Measurements from ENCODE around the gene FBXL12. TPM values are rescaled to one million over a fixed set of nuclear protein-coding genes. Genes with fewer than 3 reads are reported as not detected.

FBXL12 gene
- total RNA-seq, 4 donors from 2014 or later: 13.8 to 28.7 (median 23.5) TPM

DNA sequence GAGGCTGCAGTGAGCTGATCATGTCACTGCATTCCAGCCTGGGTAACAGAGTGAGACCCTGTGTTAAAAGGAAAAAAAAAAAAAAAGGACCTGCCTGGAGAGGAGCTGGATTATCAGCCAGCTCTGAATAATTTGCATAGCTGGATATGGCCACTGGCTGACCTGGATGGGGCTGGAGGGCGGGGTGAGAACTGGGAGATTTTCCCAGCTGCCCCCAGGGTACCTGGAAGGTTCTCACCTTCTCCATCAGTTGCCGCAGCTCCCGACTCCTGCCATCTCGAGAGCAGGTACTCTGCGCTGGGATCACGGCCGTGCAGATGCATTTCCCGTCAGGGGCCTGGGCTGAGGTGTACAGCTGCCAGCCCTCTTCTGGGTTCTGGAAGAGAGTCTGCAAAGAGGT is 41.5 kb upstream of the FBXL12 start:
- intact Hi-C loops (cut with DNase I; ENCODE audit: low total_unique reads): no loop called here
- TF ChIP-seq, protein P1, sequence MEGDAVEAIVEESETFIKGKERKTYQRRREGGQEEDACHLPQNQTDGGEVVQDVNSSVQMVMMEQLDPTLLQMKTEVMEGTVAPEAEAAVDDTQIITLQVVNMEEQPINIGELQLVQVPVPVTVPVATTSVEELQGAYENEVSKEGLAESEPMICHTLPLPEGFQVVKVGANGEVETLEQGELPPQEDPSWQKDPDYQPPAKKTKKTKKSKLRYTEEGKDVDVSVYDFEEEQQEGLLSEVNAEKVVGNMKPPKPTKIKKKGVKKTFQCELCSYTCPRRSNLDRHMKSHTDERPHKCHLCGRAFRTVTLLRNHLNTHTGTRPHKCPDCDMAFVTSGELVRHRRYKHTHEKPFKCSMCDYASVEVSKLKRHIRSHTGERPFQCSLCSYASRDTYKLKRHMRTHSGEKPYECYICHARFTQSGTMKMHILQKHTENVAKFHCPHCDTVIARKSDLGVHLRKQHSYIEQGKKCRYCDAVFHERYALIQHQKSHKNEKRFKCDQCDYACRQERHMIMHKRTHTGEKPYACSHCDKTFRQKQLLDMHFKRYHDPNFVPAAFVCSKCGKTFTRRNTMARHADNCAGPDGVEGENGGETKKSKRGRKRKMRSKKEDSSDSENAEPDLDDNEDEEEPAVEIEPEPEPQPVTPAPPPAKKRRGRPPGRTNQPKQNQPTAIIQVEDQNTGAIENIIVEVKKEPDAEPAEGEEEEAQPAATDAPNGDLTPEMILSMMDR (IDR thresholded peaks at IDR 0.05): no peak
- no peak for TF ChIP-seq POLR2A (IDR thresholded peaks at IDR 0.05)
- H3K4me3 ChIP-seq (ENCODE audit: low read depth, poor library complexity, severe bottlenecking): no peak overlapping the region
- whole genome bisulfite sequencing, 2 donors: 76% methylated on average over 8 of the region's 8 CpGs
- no peak for DNase-seq (ENCODE audit: low spot score in 2 of 2)

DNA sequence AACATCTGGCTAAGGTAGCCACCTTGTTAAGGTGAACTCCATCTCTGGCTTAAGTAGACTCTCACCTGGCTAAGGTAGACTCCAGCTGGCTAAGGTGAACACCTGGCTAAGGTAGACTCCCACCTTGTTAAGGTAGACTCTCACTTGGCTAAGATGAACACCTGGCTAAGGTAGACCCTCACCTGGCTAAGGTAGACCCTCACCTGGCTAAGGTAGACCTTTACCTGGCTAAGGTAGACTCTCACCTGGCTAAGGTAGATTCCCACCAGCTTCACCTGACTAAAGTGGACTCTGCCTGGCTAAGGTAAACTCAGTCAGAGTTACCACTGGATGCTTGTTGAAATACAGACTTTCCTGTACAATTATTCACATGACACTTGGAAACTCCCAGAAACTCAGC is 39.9 kb upstream of the FBXL12 start:
- H3K4me3 ChIP-seq (ENCODE audit: low read depth, poor library complexity, severe bottlenecking): no peak overlapping the region
- TF ChIP-seq, protein P1 (IDR thresholded peaks at IDR 0.05): no peak
- TF ChIP-seq POLR2A (IDR thresholded peaks at IDR 0.05): no peak
- no peak for DNase-seq (ENCODE audit: low spot score in 2 of 2)
- intact Hi-C loops (cut with DNase I; ENCODE audit: low total_unique reads): no loop called here

DNA sequence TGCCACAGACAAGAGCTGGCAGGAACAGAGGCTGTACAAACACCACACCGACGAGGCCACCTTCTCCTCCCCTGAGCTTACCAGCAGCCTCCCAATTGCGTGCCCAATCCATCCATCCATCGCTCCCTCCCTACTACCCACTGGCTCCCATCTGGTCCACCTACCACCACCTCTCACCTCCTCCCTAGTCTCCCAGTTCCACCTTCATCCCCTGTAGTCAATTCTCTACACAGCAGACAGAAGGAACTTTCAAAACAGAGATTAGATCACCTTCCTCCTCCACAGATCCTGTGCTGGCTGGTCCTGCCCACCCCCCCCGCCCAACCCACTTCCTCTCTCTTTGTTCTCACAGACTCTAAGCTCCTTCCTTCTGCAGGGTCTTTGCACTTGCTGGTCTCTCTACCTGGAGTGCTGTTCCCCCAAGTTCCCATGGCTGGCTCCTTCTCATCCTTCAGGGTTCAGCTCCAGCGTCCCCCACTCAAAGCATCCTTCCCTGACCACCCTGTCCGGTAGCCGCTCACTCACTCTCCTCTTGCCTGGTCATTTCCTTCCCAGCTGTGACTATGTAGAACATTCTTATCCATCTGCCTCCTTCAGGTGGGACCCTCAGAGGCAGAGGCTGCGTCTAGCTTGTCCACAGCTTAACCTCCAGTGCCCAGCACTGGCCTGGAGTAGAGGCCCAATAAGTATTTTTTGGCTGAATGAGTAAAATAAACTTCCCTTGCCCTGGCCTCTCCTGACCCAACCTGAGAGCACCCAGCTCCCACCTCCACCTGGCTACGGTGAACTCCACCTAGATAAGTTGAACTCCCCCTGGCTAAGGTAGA is 39.3 kb upstream of the FBXL12 start:
- no peak for TF ChIP-seq POLR2A (IDR thresholded peaks at IDR 0.05)
- TF ChIP-seq, protein P1 (IDR thresholded peaks at IDR 0.05): no peak
- no peak overlapping the region for H3K4me3 ChIP-seq (ENCODE audit: low read depth, poor library complexity, severe bottlenecking)
- no peak for DNase-seq (ENCODE audit: low spot score in 2 of 2)
- WGBS, 2 donors: 77 to 85% methylated on average over 10 of the region's 10 CpGs
- intact Hi-C loops (cut with DNase I; ENCODE audit: low total_unique reads): no loop called here

DNA sequence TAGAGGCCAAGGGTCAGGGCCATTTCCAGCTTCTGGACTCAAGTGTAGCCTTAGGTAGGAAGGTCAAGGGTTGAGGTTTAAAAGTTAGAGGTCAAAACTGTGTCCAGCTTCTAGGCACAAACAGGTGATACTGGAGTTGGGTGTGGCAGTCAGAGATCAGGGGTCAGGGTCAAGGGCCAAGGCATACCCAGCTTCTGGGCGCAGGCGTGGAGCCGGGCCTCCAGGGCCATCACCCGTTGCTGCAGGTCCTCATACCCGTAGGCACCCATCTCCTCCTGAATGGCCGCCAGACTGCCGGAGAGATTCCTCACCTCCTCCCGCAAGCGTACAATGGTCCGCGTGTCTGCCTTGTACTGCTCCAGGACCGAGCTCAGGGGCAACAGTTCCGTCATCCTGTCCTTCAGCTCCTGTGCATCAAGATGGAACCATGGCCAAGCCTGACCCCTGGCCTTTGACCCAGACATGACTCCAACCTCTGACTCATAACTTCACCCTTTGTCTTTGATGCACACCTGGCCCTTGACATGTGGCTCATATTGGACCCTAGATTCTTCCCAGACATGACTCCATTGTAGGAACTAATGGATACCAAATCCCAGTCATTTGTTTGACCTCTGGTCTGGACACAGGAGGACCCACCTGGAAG is 38.3 kb upstream of the FBXL12 start:
- WGBS, 2 donors: 88 to 94% methylated on average over 13 of the region's 13 CpGs
- no peak for TF ChIP-seq POLR2A (IDR thresholded peaks at IDR 0.05)
- TF ChIP-seq, protein P1 (IDR thresholded peaks at IDR 0.05): no peak
- intact Hi-C loops (cut with DNase I; ENCODE audit: low total_unique reads): no loop called here
- no peak for DNase-seq (ENCODE audit: low spot score in 2 of 2)
- H3K4me3 ChIP-seq (ENCODE audit: low read depth, poor library complexity, severe bottlenecking): no peak overlapping the region

DNA sequence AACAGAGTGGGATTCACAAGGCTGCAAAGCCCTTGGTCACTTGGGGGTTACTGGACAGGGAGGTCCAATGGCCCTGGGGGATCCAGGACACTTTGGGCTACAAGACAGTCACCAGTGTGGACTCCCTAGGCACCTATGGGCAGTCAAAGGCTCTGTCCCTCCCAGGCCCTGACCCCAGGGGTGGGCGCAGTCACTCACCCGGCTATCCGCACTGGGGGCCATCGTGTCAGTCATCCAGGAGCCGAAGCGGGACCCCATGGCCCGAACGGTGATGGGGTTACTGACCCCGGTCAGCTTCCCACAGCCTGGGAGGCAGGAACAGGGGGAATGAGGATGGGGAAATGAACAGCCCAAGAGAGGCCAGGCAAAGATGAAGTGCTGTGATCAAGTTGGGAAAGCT is 37.7 kb upstream of the FBXL12 start:
- no peak overlapping the region for H3K4me3 ChIP-seq (ENCODE audit: low read depth, poor library complexity, severe bottlenecking)
- TF ChIP-seq, protein P1 (IDR thresholded peaks at IDR 0.05): no peak
- no peak for TF ChIP-seq POLR2A (IDR thresholded peaks at IDR 0.05)
- intact Hi-C loops (cut with DNase I; ENCODE audit: low total_unique reads): no loop called here
- 96 to 99% methylated on average over 8 to 9 of the region's 9 CpGs for WGBS, 2 donors
- no peak for DNase-seq (ENCODE audit: low spot score in 2 of 2)
